Measurements from ENCODE around the gene EHD3. TPM values are rescaled to one million over a fixed set of nuclear protein-coding genes. Genes with fewer than 3 reads are reported as not detected.

The EHD3 gene
- 12.8 and 16.9 TPM in 2 replicates for total RNA-seq

DNA sequence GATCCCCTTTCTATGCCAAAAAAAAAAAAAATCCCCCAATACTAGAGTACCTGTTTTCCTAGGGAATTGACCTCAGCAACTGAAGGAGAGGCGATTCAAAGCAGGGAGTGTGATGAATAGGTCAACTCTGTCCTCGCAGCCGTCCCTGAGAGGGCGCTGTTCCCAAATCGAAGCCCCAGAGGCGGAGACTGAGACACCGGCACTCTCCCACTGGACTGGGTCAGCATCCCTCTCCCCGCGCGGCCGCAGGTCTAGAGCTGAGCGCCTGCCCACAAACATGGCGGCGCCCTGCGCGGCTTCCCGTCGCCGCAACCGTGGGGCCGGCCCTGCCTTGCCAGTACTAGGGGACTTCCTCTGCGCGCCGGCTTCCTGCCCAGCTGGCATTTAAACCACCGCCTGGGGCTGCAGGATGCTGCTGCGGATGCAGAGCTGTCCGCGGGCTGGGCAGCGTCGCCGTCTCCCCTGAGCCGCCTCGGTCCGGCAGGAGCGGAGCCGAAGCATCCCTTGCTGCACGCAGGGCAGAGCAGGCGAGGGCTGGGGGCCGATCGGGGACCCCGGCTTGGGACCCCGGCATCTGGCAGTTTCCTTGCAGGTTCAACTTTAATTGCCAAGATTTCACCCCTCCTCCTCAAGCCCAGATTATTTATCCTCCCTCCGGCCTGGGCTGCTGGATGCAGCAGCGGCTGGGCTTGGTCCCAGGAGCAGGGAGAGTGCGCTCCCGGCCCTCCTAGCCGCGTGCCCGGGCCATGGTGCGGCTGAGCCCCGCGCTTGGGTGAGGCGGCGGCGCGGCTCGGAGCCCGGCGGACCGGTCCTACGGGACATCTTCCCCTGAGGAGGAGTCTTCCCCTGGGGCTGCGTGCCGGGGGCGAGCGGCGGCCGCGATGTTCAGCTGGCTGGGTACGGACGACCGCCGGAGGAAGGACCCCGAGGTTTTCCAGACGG lies at the start of gene EHD3:
Gene EHD3 (plus strand): TSS at position 412 of the 942 bp plus-strand sequence. CDS start 470 bp downstream, at position 882.

DNA sequence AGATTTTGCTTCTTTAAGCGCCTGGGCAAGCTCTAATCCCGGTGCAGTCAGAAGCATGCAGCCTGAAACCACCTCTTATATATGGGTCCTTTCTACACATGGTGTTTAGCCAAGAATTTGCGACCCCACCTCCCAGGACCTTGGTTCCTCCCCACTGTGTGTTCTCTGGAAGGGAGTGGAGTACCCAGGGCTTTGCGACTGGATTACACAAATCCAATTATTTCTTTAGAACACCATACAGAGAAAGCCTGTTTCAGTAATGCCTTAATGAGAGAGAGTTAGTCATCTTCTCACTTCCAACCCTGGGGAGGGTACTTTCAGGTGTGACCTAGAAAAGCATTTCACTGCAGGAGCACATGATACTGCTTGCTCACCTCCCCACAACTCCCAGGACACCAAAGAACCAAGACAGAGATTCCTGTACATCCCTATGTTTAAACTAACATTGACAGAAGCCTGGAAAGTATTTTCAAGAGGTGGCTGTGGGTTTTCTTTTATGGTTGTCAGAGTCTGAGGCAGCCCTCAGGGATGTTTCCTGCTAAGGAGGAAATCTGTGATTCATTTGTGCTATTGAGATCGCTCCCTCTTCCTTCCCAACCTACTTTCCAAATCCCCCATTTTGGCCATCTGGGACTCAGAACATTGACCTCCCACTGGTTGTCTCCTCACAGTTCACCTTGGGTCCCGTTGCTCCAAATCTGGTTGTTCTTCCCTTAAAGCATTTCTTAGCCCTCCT lies 16.3 kb upstream of the EHD3 start, which contains the start of gene CAPN14:
Gene CAPN14 (minus strand): TSS at position 51 of the 736 bp plus-strand sequence. CDS start 12,068 bp downstream, outside the sequence.

Other genes starting within 250 kb of the EHD3 start
- gene GALNT14, start 95.7 kb upstream of the EHD3 start, total RNA-seq = 0.17 TPM in 1 of 2 replicates, not detected in the other
- 0.16 and 0.17 TPM in 2 replicates for gene CAPN14, start 16.6 kb upstream of the EHD3 start, total RNA-seq
- 0.16 and 0.17 TPM in 2 replicates for gene XDH, start 180.6 kb downstream of the EHD3 start, total RNA-seq

Measured in bronchial smooth muscle cell (primary cell).